ENCODE measurements around the gene CCL5. TPM values are rescaled to one million over a fixed set of nuclear protein-coding genes. Genes with fewer than 3 reads are reported as not detected.

CCL5 gene
- total RNA-seq, 2 experiments from 2014 or later: 0.88 TPM; not detected in 1

DNA sequence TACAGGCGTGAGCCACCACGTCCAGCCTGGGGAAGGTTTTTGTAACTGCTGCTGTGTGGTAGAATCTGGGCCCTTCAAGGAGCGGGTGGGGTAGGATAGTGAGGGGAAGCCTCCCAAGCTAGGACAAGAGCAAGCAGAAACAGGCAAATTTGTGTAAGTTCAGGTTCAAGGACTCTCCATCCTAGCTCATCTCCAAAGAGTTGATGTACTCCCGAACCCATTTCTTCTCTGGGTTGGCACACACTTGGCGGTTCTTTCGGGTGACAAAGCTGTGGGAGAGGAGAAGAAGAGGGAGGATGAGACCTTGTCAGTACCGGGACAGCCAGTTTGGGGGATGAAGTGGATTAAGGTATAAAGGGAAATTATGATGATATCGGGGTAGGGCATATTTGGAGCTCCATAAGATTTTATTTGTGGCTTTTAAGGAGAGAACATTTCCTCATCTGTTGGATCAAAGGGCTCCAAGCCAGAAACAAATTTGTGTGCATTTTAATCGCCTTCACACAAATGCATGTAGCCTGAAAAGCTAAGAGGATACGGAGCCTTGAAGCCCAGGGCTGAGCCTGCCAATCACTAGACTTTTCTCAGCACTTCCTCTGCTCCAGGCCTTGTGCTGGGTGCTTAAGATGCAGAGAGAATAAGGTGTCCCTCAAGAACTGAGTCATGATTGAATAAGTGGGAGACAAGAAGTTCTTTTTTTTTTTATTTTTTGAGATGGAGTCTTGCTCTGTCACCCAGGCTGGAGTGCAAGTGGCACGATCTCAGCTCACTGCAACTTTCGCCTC lies 7.8 kb downstream of the CCL5 start:
- Histone ChIP-seq H3K79me2 (ENCODE audit: insufficient read depth, low read depth, low read length) (no peaks in the 10 kb centered on the region), H3K4me3 (ENCODE audit: low read depth, low read length, poor library complexity, severe bottlenecking) (no peak overlapping the region), H3K9me3 (ENCODE audit: low read length) (no peaks in the 10 kb centered on the region), H3K4me1 (ENCODE audit: insufficient read depth, low read length, poor library complexity, severe bottlenecking) (no peaks in the 10 kb centered on the region), H3K36me3 (ENCODE audit: insufficient read depth, low read length) (no peaks in the 10 kb centered on the region), H3K27ac (ENCODE audit: low read depth, low read length, poor library complexity, severe bottlenecking) (no peak overlapping the region), H3K4me2 (ENCODE audit: low read length) (no peak overlapping the region), H4K20me1 (ENCODE audit: insufficient read depth, low read length) (no peaks in the 10 kb centered on the region), H3K9me2 (ENCODE audit: insufficient read depth, low read length) (no peaks in the 10 kb centered on the region), H2AFZ (ENCODE audit: low read length) (no peak overlapping the region)
- BruUV-seq (replicated peaks): no TSS peak
- CTCF ChIA-PET (ENCODE audit: unreplicated experiment): no interaction called here
- intact Hi-C loops (cut with micrococcal nuclease; ENCODE audit: unreplicated experiment): no loop called here
- TF ChIP-seq EZH2phosphoT487 (IDR thresholded peaks at IDR 0.05; ENCODE audit: borderline replicate concordance, low read depth, low read length): no peak
- TF ChIP-seq, protein P1, sequence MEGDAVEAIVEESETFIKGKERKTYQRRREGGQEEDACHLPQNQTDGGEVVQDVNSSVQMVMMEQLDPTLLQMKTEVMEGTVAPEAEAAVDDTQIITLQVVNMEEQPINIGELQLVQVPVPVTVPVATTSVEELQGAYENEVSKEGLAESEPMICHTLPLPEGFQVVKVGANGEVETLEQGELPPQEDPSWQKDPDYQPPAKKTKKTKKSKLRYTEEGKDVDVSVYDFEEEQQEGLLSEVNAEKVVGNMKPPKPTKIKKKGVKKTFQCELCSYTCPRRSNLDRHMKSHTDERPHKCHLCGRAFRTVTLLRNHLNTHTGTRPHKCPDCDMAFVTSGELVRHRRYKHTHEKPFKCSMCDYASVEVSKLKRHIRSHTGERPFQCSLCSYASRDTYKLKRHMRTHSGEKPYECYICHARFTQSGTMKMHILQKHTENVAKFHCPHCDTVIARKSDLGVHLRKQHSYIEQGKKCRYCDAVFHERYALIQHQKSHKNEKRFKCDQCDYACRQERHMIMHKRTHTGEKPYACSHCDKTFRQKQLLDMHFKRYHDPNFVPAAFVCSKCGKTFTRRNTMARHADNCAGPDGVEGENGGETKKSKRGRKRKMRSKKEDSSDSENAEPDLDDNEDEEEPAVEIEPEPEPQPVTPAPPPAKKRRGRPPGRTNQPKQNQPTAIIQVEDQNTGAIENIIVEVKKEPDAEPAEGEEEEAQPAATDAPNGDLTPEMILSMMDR (conservative IDR thresholded peaks at IDR 0.05; ENCODE audit: low read length): no peak
- POLR2A ChIA-PET: interaction anchor here (0.6 to 1.1 kb wide), 2 partner anchors 8 to 91 kb away, joined by 3 to 4 read pairs; partner anchors contain the start of gene CCL5
- DNase-seq (ENCODE audit: low spot score): no peak

DNA sequence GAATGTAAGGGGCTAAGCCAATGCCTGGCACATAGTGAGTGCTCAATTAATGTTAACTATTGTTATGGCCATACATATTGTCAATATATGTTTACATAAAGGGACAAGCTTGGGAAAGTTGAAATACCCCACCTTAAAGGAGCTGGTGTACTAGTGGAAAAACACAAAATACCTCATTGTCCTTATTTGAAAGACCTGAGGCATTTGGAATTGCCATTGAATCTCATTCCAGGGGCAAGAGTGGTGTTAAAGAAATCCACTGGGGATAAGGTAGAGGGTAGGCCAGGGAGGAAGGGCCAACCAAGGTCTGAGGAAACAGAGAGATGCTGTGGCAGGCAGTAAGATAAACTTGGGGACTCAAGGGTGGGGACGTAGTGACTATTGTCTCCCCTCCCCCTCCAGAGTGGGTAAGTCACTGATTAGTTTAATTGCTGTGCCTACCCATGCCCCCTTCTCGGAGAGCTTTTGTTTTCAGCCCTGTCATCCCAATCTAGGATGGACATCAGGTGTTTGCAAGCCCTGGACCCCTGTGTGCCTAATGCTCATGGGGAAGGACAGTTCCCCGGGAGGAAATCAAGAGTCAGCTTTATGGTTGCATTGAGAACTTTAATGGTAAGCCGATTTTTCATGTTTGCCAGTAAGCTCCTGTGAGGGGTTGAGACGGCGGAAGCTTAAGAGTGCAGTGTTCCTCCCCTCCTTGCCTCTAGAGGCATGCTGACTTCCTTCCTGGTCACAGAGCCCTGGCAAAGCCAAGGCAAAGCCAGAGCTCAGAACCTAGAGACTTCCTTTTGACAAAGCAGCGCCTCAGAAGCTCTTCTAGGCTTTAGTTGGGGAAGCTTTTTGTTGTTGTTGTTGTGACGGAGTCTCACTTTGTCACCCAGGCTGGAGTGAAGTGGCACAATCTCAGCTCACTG lies 9.0 kb downstream of the CCL5 start:
- Histone ChIP-seq H3K4me1 (ENCODE audit: insufficient read depth, low read length, poor library complexity, severe bottlenecking) (no peaks in the 10 kb centered on the region), H3K9me3 (ENCODE audit: low read length) (no peaks in the 10 kb centered on the region), H3K9me2 (ENCODE audit: insufficient read depth, low read length) (no peaks in the 10 kb centered on the region), H3K4me2 (ENCODE audit: low read length) (no peak overlapping the region), H3K36me3 (ENCODE audit: insufficient read depth, low read length) (no peaks in the 10 kb centered on the region), H4K20me1 (ENCODE audit: insufficient read depth, low read length) (no peaks in the 10 kb centered on the region), H2AFZ (ENCODE audit: low read length) (no peak overlapping the region), H3K79me2 (ENCODE audit: insufficient read depth, low read depth, low read length) (no peaks in the 10 kb centered on the region), H3K27ac (ENCODE audit: low read depth, low read length, poor library complexity, severe bottlenecking) (no peak overlapping the region), H3K4me3 (ENCODE audit: low read depth, low read length, poor library complexity, severe bottlenecking) (no peak overlapping the region)
- CTCF ChIA-PET (ENCODE audit: unreplicated experiment): interaction anchor here (0.6 kb wide), 1 partner anchor 26 kb away, joined by 3 read pairs; no protein-coding TSS in a partner anchor
- DNase-seq (ENCODE audit: low spot score): peak; percentile 25
- intact Hi-C loops (cut with micrococcal nuclease; ENCODE audit: unreplicated experiment): no loop called here
- POLR2A ChIA-PET: interaction anchor here (0.6 to 1.1 kb wide), 3 partner anchors 9 to 77 kb away, joined by 4 read pairs; partner anchors contain the start of gene CCL5
- no TSS peak for BruUV-seq (replicated peaks)
- no peak for TF ChIP-seq EZH2phosphoT487 (IDR thresholded peaks at IDR 0.05; ENCODE audit: borderline replicate concordance, low read depth, low read length)
- TF ChIP-seq, protein P1 (conservative IDR thresholded peaks at IDR 0.05; ENCODE audit: low read length): 0 out of 2 replicates have a peak, but pooled peaks have one; percentile 37

Data from OCI-LY7 (cell line).